Ammon's horn (tissue), 1 donor: ENCODE results near the gene DIPK2A.

Source experiments
- DNase-seq: peaks from one replicate; pipeline ENCODE4 v3.0.0-alpha.2; 2016; ENCODE audit warnings: low spot score

Gene DIPK2A

GRCh38 chr3:143971359-143972154 is at the start of gene DIPK2A:
DIPK2A (plus strand) TSS chr3:143971823; CDS start chr3:143972333, 510 bp downstream.
- DNase-seq = peak; percentile 98

DNA sequence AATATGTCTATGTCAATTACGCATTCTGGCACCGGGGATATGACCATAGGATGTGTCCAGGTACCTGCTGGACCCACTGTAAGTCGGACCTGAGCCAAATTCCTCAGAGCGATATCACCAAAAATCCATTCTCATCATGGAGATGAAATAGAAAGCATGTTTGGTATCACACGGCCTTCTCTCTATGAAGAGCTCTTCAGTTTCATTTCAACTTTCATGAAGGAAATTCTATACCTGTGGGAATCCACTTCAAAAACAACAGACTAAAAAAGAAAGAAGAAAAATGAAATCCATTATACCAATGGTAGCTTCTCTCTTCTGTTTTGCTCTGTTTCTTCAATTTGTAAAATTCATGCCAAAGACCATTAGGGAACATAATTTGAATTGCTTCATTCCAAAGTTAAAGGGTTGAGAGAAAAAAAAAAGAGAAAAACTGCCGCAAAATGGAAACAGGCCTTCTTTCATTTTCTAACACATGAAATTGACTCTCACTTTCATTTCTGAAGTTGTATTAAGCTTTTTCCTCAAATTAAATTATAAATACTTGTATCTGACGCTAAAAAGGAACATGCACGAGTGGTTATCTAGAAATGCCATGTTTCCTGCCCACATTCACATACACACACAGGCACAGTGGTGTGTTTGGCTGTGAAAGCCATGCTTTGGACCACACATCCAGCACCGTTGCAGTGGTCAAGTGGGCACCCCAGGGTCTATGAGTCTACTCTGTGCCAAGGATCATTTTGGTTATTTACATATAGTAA is 46.9 kb upstream of the DIPK2A start:
- DNase-seq = no peak

DNA sequence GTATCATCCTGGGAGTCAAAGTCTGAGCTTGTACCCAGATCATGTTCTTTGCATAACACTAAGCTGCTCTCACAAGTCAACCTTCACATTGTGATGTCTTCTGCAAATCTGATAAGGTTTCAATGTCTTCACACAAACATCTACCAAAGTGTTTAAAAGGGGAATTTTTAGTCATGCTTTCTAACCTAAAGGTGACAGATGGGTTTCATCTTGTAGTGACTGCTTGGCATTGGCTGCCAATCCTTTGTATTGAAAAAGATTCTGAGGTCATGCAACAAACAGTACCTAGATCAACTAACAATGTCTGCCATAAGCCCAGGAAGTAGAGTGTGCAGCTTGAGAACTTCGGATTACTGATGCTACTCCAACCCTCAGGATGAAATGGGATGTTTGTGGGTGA is 43.6 kb upstream of the DIPK2A start:
- no peak for DNase-seq

DNA sequence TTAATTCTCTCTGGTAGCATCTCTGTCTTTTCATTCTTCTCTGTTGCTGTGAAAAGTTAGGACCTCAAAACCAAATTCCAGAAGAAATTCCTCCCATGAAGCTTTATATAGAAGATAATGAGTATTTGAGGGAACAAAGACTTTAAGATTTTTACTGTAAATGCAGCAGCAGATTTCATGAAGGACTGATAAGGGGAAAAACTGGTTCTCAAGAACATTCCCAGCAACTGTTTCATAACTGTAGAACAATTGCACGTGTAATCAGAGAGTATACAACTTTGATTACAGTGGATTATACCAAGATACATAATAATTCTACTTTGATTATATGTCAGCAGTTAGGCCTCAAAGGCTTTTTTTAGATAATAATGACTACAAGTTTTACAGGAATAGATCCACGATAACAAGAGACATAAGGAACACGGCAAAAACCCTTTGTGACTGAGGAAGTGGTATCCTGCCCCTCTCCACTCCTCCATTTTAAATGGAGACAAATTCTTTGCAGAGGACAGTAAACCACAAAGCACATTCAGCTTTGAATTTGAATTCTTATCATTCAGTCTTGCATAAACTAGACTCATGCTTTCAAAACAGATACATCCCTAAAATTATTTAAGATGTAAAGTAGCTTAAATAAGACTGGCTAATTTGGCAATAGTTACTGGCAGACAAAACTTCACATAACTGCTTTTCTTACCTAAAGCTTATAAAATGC is 42.9 kb upstream of the DIPK2A start:
- no peak for DNase-seq

GRCh38 chr3:143934791-143935190 is 36.8 kb upstream of the DIPK2A start:
- no peak for DNase-seq

DNA sequence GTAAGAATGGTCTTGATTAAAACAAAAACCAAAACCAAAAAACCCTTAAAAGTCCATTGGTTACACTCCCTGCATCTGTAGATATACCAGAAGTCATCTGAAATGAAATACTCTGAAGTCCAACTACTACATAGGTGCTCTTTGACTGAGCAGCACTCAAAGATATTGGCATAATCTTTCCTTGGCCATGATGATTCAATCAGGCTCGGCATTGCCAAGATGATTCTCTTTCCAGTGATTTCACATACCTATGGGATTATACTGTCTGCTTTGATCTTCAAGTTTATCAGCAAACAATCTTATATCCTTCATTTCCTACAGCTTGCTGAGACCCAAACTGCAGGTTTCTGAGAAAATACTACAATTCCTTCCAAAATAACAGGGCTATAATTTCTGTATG is 35.9 kb upstream of the DIPK2A start:
- no peak for DNase-seq

- DNase-seq = no peak
Measured at GRCh38 chr3:143950810-143951209, 20.8 kb upstream of the DIPK2A start.

GRCh38 chr3:143951351-143951971 is 20.2 kb upstream of the DIPK2A start:
- peak; percentile 47 for DNase-seq

DNA sequence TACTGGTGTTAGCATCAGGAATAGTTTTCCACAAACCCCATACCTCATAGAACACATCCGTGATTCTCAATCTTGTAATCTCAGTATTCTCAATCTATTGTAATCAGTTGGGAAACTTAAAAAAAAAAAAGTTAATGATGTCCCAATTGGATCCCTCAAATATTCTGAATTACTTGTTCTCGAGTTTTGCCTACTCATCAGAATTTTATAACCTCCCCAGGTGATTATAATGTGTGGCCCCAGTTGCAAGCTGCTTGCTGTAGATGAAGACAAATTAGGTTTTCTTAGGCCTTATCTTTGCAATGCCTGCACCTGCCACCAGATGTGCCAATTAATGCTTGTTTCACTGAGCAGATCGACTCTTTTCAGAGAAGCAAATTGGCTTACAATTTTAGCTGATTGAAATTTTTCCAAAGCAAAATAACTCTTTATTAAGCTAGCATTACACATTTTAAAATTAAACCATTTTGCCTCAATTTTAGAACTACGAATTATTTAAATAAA is 19.0 kb upstream of the DIPK2A start:
- DNase-seq = no peak

DNA sequence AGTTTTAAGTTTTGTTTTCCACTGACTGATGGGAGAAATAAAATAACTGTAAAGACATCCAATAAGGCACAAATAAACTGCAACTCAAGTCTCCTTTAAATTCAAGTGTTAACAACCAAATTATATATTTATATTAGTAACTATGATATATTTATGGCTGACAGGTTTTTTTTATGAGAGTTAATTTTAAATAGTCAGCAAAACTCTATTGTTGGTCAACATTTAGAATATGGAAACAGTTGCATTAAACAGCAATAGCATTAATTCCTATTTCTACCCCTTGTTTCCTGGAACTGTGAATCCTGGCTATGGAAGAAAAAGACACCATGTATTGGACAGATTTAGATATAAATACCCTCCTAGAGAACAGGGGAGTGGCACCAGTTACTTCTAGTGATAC is 16.5 kb upstream of the DIPK2A start:
- no peak for DNase-seq

DNA sequence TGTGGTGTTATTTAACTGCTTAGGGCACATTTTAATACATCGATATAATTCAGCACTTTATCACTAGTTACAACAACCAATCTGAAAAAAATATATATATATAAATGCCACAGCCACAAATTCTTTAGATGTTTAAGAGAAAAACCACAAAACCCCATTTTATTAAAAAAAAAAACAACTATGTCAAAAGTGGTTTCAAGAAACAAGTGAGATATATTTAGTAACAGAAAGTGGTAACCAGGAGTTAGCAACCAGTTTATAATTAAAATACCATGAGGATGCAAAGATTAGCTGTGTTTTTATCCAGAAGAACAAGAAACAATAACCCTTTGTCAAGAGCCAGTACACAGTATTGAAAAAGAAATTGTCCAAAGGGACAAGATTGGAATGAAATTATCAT is 14.8 kb upstream of the DIPK2A start:
- no peak for DNase-seq

- no peak for DNase-seq
Measured at GRCh38 chr3:143957453-143957852, 14.2 kb upstream of the DIPK2A start.

DNA sequence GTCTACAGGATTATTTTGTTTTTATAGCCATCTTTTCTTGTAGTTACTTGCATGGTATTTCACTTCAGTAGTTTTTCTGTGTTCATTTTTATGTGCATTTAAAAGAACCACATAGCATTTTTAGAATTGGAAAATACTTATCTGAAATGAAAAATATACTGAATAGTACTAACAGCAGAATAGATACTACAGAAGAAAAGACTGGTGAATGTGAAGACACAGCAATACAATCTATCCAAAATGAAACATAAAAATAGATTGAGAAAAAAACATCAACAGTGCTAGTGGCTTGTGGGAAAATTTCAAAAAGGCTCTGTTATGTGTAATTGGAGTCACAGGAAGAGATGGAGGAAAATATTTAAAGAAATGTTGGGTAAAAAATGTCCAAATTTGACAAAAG is 12.7 kb upstream of the DIPK2A start:
- DNase-seq = no peak

GRCh38 chr3:143961342-143961741 is 10.3 kb upstream of the DIPK2A start:
- DNase-seq = no peak

DNA sequence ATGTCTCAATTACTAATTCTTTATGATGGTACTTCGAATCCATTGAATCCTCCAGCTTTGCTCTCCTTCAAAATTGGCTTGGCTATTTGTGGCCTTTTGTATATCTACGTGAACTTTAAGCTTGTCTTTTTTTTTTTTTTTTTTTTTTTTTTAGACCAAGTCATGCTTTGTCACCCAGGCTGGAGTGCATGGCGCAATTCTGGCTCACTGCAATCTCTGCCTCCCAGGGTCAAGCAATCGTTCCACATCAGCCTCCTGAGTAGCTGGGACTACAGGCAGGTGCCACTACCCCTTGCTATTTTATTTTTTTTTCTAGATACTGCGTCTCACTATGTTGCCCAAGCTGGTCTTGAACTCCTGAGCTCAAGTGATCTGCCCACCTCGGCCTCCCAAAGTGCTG is 7.7 kb upstream of the DIPK2A start:
- no peak for DNase-seq

GRCh38 chr3:143970773-143971358 is 757 bp upstream of the DIPK2A start:
- peak; percentile 63 for DNase-seq

GRCh38 chr3:143972155-143972504 is 507 bp downstream of the DIPK2A start:
- no peak for DNase-seq

DNA sequence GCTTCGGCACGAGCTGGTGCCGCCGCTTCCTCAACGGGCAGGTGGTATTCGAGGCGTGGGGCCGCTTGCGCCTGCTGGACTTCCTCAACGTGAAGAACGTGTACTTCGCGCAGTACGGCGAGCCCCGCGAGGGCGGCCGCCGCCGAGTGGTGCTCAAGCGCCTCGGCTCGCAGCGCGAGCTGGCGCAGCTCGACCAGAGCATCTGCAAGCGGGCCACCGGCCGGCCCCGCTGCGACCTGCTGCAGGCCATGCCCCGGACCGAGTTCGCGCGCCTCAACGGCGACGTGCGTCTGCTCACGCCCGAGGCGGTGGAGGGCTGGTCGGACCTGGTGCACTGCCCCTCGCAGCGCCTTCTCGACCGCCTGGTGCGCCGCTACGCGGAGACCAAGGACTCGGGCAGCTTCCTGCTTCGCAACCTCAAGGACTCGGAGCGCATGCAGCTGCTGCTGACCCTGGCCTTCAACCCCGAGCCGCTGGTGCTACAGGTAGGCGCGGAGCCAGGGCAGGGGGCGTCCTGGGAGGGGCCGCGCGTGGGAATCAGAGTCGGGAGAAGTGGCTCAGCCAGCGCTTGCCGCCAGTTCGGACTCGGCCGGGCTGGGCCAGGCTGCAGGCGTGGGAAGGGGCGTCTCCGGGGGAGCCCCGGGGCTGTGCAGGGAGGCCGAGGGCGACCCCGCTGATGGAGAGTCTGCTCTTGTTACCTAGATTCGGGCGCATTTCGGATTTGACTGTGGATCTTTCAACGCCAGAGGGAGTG is 1.1 kb downstream of the DIPK2A start:
- peak; percentile 79 for DNase-seq

DNA sequence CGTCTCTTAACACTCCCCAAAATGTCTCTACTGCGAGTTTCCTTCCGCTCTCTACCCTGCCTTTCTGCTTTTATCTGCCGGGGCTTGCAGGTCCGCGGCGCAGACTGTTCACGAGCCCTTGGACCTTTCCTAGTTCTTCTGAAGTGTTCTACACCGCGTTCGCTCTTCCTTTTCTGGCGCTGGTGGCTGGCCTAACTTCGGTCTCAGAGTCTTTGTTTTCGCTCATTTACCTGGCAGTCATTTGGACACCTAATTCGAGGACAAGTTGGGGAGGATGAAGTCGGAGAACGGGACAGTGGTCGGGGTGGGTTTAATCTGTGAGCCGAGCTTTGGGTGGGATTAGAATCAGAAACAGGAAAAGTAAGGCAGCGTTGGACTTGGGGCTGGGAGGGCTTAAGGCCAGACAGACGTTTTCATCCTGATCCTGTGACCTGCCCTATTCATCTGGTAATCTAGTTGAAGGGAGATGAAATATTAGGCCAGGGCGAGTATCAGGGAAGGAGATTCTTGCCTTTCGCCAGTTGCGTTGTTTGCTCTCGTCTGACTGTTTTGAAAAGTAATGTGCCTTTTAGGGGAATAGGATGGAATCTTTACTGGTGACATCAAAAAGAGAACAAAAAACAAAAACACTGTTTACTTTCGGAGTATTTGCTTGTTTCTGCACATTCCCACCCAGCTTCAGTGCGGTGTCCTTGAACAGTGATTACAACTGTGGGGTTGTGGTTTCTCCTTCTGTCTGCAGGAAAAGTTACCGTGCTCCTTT is 1.8 kb downstream of the DIPK2A start:
- peak; percentile 92 for DNase-seq
